Endothelial cell of umbilical vein (primary cell): ENCODE measurements around the gene UBL5. TPM values are rescaled to one million over a fixed set of nuclear protein-coding genes. Genes with fewer than 3 reads are reported as not detected.

Experiments used
- BruUV-seq: library from RNA; stranded (reverse); fragments of 400-500 nt; replicated peaks from 2 replicates; lab custom pipeline; 2021; lab: Mats Ljungman, UMichigan
- CTCF ChIA-PET: fragments of 300-600, 350-600 bp; sonication (Branson Sonifier 250); formaldehyde crosslinking; loops from one replicate; lab custom pipeline; 2021; ENCODE audit warnings: antibody characterized with exemption, inconsistent platforms; lab: Charles Lee
- POLR2A ChIA-PET: fragments of 300-600, 350-600 bp; sonication (Branson Sonifier 250); formaldehyde crosslinking; loops from one replicate; lab custom pipeline; 2021; ENCODE audit warnings: antibody characterized with exemption, inconsistent platforms; lab: Charles Lee
- DNase-seq: peaks from one replicate; pipeline ENCODE4 v3.0.0-alpha.2; 2011; ENCODE audit warnings: low read depth, low spot score
- FAIRE-seq: peaks from 2 replicates; lab custom pipeline; 2011; peaks lifted over from hg19 to GRCh38; lab: Jason Lieb, UNC
- H2AFZ ChIP-seq: 2 replicates; pipeline ENCODE4 v1.6.0; 2012; ENCODE audit warnings: low read depth, low read length, control low read depth, inconsistent platforms
- H3K27ac ChIP-seq: 2 replicates; pipeline ENCODE4 v1.5.1; 2011; ENCODE audit warnings: low read depth, mild to moderate bottlenecking, control low read depth, low read length, moderate library complexity; ENCODE audit not compliant: insufficient read depth
- H3K27me3 ChIP-seq, 2 experiments: 2 replicates each; pipeline versions ENCODE4 v1.6.0 to v1.6.1; 2011; ENCODE audit warnings: low read length in 2 of 2, mixed read lengths in 1 of 2; ENCODE audit not compliant: control insufficient read depth in 2 of 2, insufficient read depth in 2 of 2
- H3K36me3 ChIP-seq, 2 experiments: 2 replicates in 1 of 2; 3 replicates in 1 of 2; pipeline ENCODE4 v1.5.1; 2011; ENCODE audit warnings: low read length in 2 of 2, mild to moderate bottlenecking in 1 of 2, moderate library complexity in 1 of 2; ENCODE audit not compliant: control insufficient read depth in 2 of 2, insufficient read depth in 2 of 2; ENCODE audit errors: extremely low read depth in 1 of 2
- H3K4me1 ChIP-seq: 3 replicates; pipeline ENCODE4 v1.5.1; 2011; ENCODE audit warnings: mild to moderate bottlenecking, low read length; ENCODE audit not compliant: control insufficient read depth, insufficient read depth; ENCODE audit errors: extremely low read depth
- H3K4me2 ChIP-seq: 2 replicates; pipeline ENCODE4 v1.6.1; 2011; ENCODE audit warnings: low read length, control low read depth, mixed read lengths; ENCODE audit not compliant: insufficient read depth
- H3K4me3 ChIP-seq, 3 experiments: fragments of 200-600 bp in 1 of 3; sonication (generic), shearing (Covaris generic) in 1 of 3; replicated peaks in 1 of 3; 2 replicates each; pipeline ENCODE4 v1.5.1; 2011 to 2016; ENCODE audit warnings: control low read depth in 3 of 3, low read length in 3 of 3, mild to moderate bottlenecking in 2 of 3, inconsistent platforms in 1 of 3, low read depth in 1 of 3, moderate library complexity in 1 of 3; ENCODE audit not compliant: insufficient read depth in 1 of 3
- H3K79me2 ChIP-seq: 2 replicates; pipeline ENCODE4 v1.6.0; 2012; ENCODE audit warnings: low read length, inconsistent platforms; ENCODE audit not compliant: control insufficient read depth, insufficient read depth
- H3K9ac ChIP-seq: replicated peaks from 2 replicates; pipeline ENCODE3; 2011; ENCODE audit warnings: low read length, control low read depth; ENCODE audit not compliant: insufficient read depth; ENCODE audit errors: extremely low read depth
- H3K9me1 ChIP-seq: replicated peaks from 3 replicates; pipeline ENCODE4 v1.6.0; 2011; ENCODE audit warnings: mild to moderate bottlenecking, low read length; ENCODE audit not compliant: control insufficient read depth, insufficient read depth; ENCODE audit errors: extremely low read depth
- H3K9me3 ChIP-seq: replicated peaks from 2 replicates; pipeline ENCODE4 v1.5.1; 2012; ENCODE audit warnings: low read length, inconsistent platforms; ENCODE audit not compliant: control insufficient read depth, insufficient read depth
- H4K20me1 ChIP-seq: replicated peaks from 2 replicates; pipeline ENCODE3; 2011; ENCODE audit warnings: mild to moderate bottlenecking, low read length; ENCODE audit not compliant: control insufficient read depth, insufficient read depth; ENCODE audit errors: extremely low read depth
- CTCF ChIP-seq, 2 donors: IDR thresholded peaks; 1 replicate in 1 of 2; 2 replicates in 1 of 2; pipeline ENCODE4 v1.5.1; 2011; ENCODE audit warnings: low read length in 2 of 2, mild to moderate bottlenecking in 2 of 2, moderate library complexity in 2 of 2, control low read depth in 1 of 2, inconsistent platforms in 1 of 2, low read depth in 1 of 2; ENCODE audit not compliant: insufficient read depth in 1 of 2; ENCODE audit errors: extremely low read depth in 1 of 2
- EZH2 ChIP-seq: IDR thresholded peaks from 2 replicates; pipeline ENCODE4 v1.6.1; 2012; ENCODE audit warnings: borderline replicate concordance, low read depth, mild to moderate bottlenecking, moderate library complexity, low read length, inconsistent platforms; ENCODE audit not compliant: severe bottlenecking
- FOS ChIP-seq: IDR thresholded peaks from 2 replicates; pipeline ENCODE4 v1.6.1; 2011; ENCODE audit warnings: mild to moderate bottlenecking, low read length, moderate library complexity, borderline replicate concordance; ENCODE audit not compliant: insufficient read depth
- GATA2 ChIP-seq: IDR thresholded peaks from 2 replicates; pipeline ENCODE4 v1.7.0; 2011; ENCODE audit warnings: low read depth, mild to moderate bottlenecking, moderate library complexity, mixed read lengths, low read length; ENCODE audit not compliant: insufficient read length, insufficient read depth
- JUN ChIP-seq: IDR thresholded peaks from 2 replicates; pipeline ENCODE4 v1.6.1; 2011; ENCODE audit warnings: borderline replicate concordance, low read depth; ENCODE audit not compliant: insufficient read length, insufficient read depth
- MAX ChIP-seq: IDR thresholded peaks from 2 replicates; pipeline ENCODE4 v1.6.1; 2011; ENCODE audit not compliant: insufficient read depth, insufficient read length
- MYC ChIP-seq: IDR thresholded peaks from one replicate; pipeline ENCODE4 v1.6.1; 2011; ENCODE audit warnings: mild to moderate bottlenecking, low read depth, low read length
- POLR2A ChIP-seq: IDR thresholded peaks from 2 replicates; pipeline ENCODE4 v1.6.1; 2012; ENCODE audit warnings: low read depth, mild to moderate bottlenecking, control low read depth, low read length
- POLR2AphosphoS5 ChIP-seq: IDR thresholded peaks from 2 replicates; pipeline ENCODE4 v1.6.1; 2012; ENCODE audit warnings: low read depth, mild to moderate bottlenecking, control low read depth, low read length, moderate library complexity; ENCODE audit not compliant: insufficient read depth
- dilution Hi-C: fragments of 300-500 bp; cut with MboI; formaldehyde crosslinking; loops from one replicate; pipeline ENCODE4 v1.15.0; 2019; ENCODE audit warnings: low sequenced_read_pairs; ENCODE audit not compliant: extremely low pct_ligation_motif_present
- intact Hi-C: fragments of 100-400 bp; cut with micrococcal nuclease; formaldehyde crosslinking; loops from one replicate; pipeline ENCODE4 v1.10.0; 2022
- polyA plus RNA-seq, 4 experiments: library from polyadenylated mRNA; depleted of rRNA in 3 of 4; stranded (reverse) in 3 of 4; unstranded in 1 of 4; fragments of >200 nt; gene quantifications; 2 replicates each; pipeline versions ENCODE4 v1.2.1 to v1.2.3, GENCODE V29; 2011 to 2012; ENCODE audit warnings: missing spikeins in 1 of 4
- total RNA-seq: library from RNA; stranded (reverse); gene quantifications from 2 replicates; pipeline ENCODE4 v1.2.3, GENCODE V29; 2021

Gene UBL5
- total and polyA plus RNA-seq, 2 donors (not counting 3 experiments of a cell fraction or from before 2014, with no cell fraction given) = 351 to 1,226 TPM

- no peaks in the 10 kb centered on the region for H4K20me1 ChIP-seq
- ChIA-PET POLR2A (interaction anchor here (1.3 kb wide), 1 partner anchor 9 kb away, joined by 5 read pairs; the partner anchor contains the start of gene UBL5), CTCF (interaction anchor here (0.9 kb wide), 1 partner anchor 23 kb away, joined by 3 read pairs; no protein-coding TSS in a partner anchor)
- no peaks in the 10 kb centered on the region for H3K9me3 ChIP-seq
- FAIRE-seq (no peak), DNase-seq (peak; percentile 10)
- H3K36me3 ChIP-seq = no peaks in the 10 kb centered on the region
- peak overlapping the region; percentile 56 for H3K27ac ChIP-seq
- peak overlapping the region; percentile 85 for H3K4me2 ChIP-seq
- dilution Hi-C loops = no loop called here
- peak overlapping the region; percentile 42 to 82 (median 74) for H3K4me3 ChIP-seq
- TSS peak; percentile 38 for BruUV-seq
- H3K9ac ChIP-seq = peak overlapping the region; percentile 88
- H3K27me3 ChIP-seq = no peaks in the 10 kb centered on the region
- H3K4me1 ChIP-seq = peaks cover 12% of the 10 kb centered on the region
- peak overlapping the region; percentile 18 for H2AFZ ChIP-seq
- intact Hi-C loops = no loop called here
- H3K79me2 ChIP-seq = peaks cover 28% of the 10 kb centered on the region
- no peaks in the 10 kb centered on the region for H3K9me1 ChIP-seq
- no peak for TF ChIP-seq GATA2
Measured at GRCh38 chr19:9818175-9818733, 9.5 kb upstream of the UBL5 start.

DNA sequence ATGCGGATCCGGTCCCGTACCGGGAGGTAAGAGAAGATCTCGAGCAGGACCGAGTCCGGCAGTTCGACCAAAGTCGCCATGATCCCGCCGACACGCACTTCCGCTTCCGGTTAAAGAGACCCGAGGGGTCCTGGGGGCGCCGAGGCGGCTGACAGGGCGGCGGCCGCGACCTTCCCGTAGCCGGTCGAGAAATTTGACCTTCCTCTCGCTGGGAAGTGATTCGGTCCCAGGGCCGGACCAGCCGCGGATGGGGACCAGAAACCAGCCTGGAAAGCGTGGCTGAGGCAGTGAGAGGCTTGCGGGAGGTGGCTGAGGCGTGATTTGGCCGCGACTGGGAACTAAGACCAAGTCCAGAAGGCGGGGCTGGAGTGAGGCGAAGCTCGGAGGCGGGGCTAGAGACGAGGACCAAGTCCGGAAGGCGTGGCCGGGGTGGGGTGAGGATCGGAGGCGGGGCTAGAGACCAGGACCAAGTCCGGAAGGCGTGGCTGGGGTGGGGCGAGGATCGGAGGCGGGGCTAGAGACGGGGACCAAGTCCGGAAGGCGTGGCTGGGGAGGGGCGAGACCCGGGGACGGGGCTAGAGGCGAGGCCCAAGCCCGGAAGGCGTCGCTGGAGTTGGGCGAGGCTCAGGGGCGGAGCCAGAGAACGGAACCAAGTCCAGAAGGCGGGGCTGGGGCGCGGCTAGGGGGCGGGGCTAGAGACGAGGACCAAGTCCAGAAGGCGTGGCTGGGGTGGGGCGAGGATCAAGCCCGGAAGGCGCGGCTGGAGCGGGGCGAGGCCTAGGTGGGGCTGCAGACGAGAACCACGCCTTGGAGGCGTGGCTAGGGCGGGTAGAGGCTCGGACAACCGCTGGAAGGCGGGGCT lies 8.8 kb upstream of the UBL5 start, which contains the start of gene FBXL12:
Gene FBXL12 (minus strand): TSS at position 346 of the 862 bp plus-strand sequence. CDS start 266 bp downstream, at position 80.
- no TSS peak for BruUV-seq

More for the DNA sequence above, 8.8 kb upstream of the UBL5 start, which contains the start of gene FBXL12:
- peak within 1 kb of the TSS; percentile 88 for H3K9ac ChIP-seq
- peaks cover 28% of the 10 kb centered on the region for H3K79me2 ChIP-seq
- H3K9me3 ChIP-seq = no peaks in the 10 kb centered on the region
- dilution Hi-C loops (no loop called here), intact Hi-C loops (loop anchor here (1.0 kb wide), 4 partner anchors 16 to 198 kb away; partner anchors contain the start of genes PIN1 and ZNF561)
- H3K4me3 ChIP-seq = peak within 1 kb of the TSS; percentile 42 to 82 (median 74)
- DNase-seq = peak; percentile 99
- ChIA-PET POLR2A (interaction anchor here (1.3 kb wide), 1 partner anchor 9 kb away, joined by 5 read pairs; the partner anchor contains the start of gene UBL5), CTCF (interaction anchor here (0.9 kb wide), 1 partner anchor 23 kb away, joined by 3 read pairs; no protein-coding TSS in a partner anchor)
- H4K20me1 ChIP-seq = no peaks in the 10 kb centered on the region
- TF ChIP-seq CTCF (IDR thresholded peaks at IDR 0.05; ENCODE audit: extremely low read depth in 1 of 2, insufficient read depth in 1 of 2, low read depth in 1 of 2, low read length in 2 of 2) = no peak
- no peak for TF ChIP-seq JUN
- no peak for TF ChIP-seq FOS
- peak; percentile 68 for TF ChIP-seq POLR2AphosphoS5
- TF ChIP-seq MAX = no peak
- TF ChIP-seq POLR2A = peak; percentile 86
- TF ChIP-seq MYC = no peak
- TF ChIP-seq GATA2 = no peak
- no peak for TF ChIP-seq EZH2
- peak within 1 kb of the TSS; percentile 85 for H3K4me2 ChIP-seq
- no peaks in the 10 kb centered on the region for H3K27me3 ChIP-seq
- no peaks in the 10 kb centered on the region for H3K36me3 ChIP-seq
- no peaks in the 10 kb centered on the region for H3K9me1 ChIP-seq
- H3K4me1 ChIP-seq = peaks cover 12% of the 10 kb centered on the region
- FAIRE-seq = peak; percentile 97
- peak within 1 kb of the TSS; percentile 92 for H2AFZ ChIP-seq
- H3K27ac ChIP-seq = peak within 1 kb of the TSS; percentile 56
